ENCODE data around the gene PID1.

The PID1 gene

GRCh38 chr2:229126066-229126465, 145.0 kb downstream of the PID1 start:
- no peak for DNase-seq (ENCODE audit: low read depth in 4 of 4, low spot score in 1 of 4)

- no peak for DNase-seq (ENCODE audit: low read depth in 4 of 4, low spot score in 1 of 4)
Measured at GRCh38 chr2:229124136-229124535, 147.0 kb downstream of the PID1 start.

- no peak for DNase-seq (ENCODE audit: low read depth in 4 of 4, low spot score in 1 of 4)
Measured at GRCh38 chr2:229118927-229119326, 152.2 kb downstream of the PID1 start.

GRCh38 chr2:229118336-229118735, 152.8 kb downstream of the PID1 start:
- no peak for DNase-seq (ENCODE audit: low read depth in 4 of 4, low spot score in 1 of 4)

GRCh38 chr2:229111744-229112143, 159.3 kb downstream of the PID1 start:
- DNase-seq (ENCODE audit: low read depth in 4 of 4, low spot score in 1 of 4) = no peak

- no peak for DNase-seq (ENCODE audit: low read depth in 4 of 4, low spot score in 1 of 4)
Measured at GRCh38 chr2:229109195-229109594, 161.9 kb downstream of the PID1 start.

- DNase-seq (ENCODE audit: low read depth in 4 of 4, low spot score in 1 of 4) = no peak
Measured at GRCh38 chr2:229107601-229108000, 163.5 kb downstream of the PID1 start.

GRCh38 chr2:229104974-229105387, 166.1 kb downstream of the PID1 start:
- no peak for DNase-seq (ENCODE audit: low read depth in 4 of 4, low spot score in 1 of 4)

- no peak for DNase-seq (ENCODE audit: low read depth in 4 of 4, low spot score in 1 of 4)
Measured at GRCh38 chr2:229104025-229104424, 167.1 kb downstream of the PID1 start.

- DNase-seq (ENCODE audit: low read depth in 4 of 4, low spot score in 1 of 4) = no peak
Measured at GRCh38 chr2:229101314-229101713, 169.8 kb downstream of the PID1 start.

- DNase-seq (ENCODE audit: low read depth in 4 of 4, low spot score in 1 of 4) = no peak
Measured at GRCh38 chr2:229099231-229099630, 171.9 kb downstream of the PID1 start.

- DNase-seq (ENCODE audit: low read depth in 4 of 4, low spot score in 1 of 4) = no peak
Measured at GRCh38 chr2:229098801-229099200, 172.3 kb downstream of the PID1 start.

GRCh38 chr2:229096409-229097066, 174.5 kb downstream of the PID1 start:
- no peak for DNase-seq (ENCODE audit: low read depth in 4 of 4, low spot score in 1 of 4)

GRCh38 chr2:229095472-229095871, 175.6 kb downstream of the PID1 start:
- no peak for DNase-seq (ENCODE audit: low read depth in 4 of 4, low spot score in 1 of 4)

- DNase-seq (ENCODE audit: low read depth in 4 of 4, low spot score in 1 of 4) = no peak
Measured at GRCh38 chr2:229090225-229090624, 180.9 kb downstream of the PID1 start.

- DNase-seq (ENCODE audit: low read depth in 4 of 4, low spot score in 1 of 4) = no peak
Measured at GRCh38 chr2:229089776-229090175, 181.3 kb downstream of the PID1 start.

- no peak for DNase-seq (ENCODE audit: low read depth in 4 of 4, low spot score in 1 of 4)
Measured at GRCh38 chr2:229088966-229089700, 182.0 kb downstream of the PID1 start.

- DNase-seq (ENCODE audit: low read depth in 4 of 4, low spot score in 1 of 4) = no peak
Measured at GRCh38 chr2:229088517-229088913, 182.6 kb downstream of the PID1 start.

- no peak for DNase-seq (ENCODE audit: low read depth in 4 of 4, low spot score in 1 of 4)
Measured at GRCh38 chr2:229087843-229088516, 183.1 kb downstream of the PID1 start.

GRCh38 chr2:229087267-229087666, 183.8 kb downstream of the PID1 start:
- DNase-seq (ENCODE audit: low read depth in 4 of 4, low spot score in 1 of 4) = no peak

GRCh38 chr2:229085439-229085838, 185.6 kb downstream of the PID1 start:
- DNase-seq (ENCODE audit: low read depth in 4 of 4, low spot score in 1 of 4) = no peak

GRCh38 chr2:229084447-229084846, 186.6 kb downstream of the PID1 start:
- no peak for DNase-seq (ENCODE audit: low read depth in 4 of 4, low spot score in 1 of 4)
